ENCODE data around the gene FLT4.
"Not testable (repeated sequence)": the region's sequence is repeated elsewhere in the genome, so short reads cannot be mapped to it uniquely, and the experiment has no call there.

FLT4 gene

DNA sequence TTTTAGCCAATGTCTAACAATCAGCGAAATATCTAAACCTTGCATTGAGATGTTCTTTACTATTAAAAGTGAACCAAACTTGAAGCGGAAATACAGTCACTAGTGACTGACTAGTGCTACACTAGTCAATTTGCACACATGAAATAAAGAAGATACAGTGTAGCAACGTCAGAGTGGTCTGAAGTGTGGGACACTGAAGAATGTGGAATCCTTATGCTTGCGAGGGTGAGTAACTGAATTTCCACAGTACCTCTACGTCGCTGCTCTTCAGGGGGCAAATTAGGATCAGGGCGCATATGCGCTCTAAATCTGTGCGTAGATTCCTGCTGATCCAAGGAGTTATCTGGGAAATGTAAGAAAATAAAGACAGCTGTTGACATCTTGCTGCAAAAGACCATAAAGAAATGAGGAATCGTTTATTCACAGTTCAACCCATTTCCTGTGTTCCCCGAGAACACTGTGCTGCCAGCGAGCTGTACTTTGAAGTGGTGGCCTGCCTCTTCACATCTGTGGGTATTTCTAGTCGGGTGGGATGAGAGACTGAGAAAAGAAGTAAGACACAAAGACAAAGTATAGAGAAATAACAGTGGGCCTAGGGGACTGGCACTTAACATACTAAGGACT, 39.8 kb upstream of the FLT4 start:
- H3K4me3 ChIP-seq (ENCODE audit: low read length), result no peak overlapping the region
- TF ChIP-seq, protein P1, sequence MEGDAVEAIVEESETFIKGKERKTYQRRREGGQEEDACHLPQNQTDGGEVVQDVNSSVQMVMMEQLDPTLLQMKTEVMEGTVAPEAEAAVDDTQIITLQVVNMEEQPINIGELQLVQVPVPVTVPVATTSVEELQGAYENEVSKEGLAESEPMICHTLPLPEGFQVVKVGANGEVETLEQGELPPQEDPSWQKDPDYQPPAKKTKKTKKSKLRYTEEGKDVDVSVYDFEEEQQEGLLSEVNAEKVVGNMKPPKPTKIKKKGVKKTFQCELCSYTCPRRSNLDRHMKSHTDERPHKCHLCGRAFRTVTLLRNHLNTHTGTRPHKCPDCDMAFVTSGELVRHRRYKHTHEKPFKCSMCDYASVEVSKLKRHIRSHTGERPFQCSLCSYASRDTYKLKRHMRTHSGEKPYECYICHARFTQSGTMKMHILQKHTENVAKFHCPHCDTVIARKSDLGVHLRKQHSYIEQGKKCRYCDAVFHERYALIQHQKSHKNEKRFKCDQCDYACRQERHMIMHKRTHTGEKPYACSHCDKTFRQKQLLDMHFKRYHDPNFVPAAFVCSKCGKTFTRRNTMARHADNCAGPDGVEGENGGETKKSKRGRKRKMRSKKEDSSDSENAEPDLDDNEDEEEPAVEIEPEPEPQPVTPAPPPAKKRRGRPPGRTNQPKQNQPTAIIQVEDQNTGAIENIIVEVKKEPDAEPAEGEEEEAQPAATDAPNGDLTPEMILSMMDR (IDR thresholded peaks at IDR 0.05; ENCODE audit: insufficient read depth, low read depth, low read length, missing control alignments), result no peak
- DNase-seq (ENCODE audit: low read depth), result no peak

DNA sequence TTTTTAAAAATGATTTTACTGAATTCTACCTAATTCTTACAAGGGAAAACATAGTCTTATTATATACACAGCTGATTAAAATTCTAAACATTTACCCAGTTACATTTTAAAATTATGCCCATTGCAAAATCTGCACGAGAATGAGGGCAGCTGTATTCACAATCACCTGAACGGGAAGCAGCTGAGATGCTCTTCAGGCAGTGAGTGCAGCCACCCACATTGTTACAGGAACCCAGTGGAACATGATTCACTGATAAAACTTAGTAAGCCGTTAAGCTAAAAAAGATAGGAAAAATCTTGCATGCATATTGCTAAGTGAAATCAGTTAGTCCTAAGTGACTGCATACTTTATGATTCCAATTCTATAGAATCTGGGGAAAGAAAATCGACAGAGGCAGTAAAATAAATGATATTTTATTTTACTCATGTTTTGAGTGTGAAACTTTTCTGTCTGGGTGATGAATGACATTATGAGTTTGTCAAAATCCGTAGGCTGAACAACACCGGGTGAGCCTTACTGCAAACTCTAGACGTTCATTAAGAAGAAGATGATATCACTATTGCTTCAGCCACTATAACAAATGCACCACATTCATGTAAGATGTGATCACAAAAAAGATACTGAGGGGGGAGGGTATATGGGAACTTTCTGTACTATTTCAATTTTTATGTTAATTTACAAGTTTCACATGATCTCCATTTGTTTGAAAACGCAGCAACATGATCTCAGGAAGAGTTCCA, 39.1 kb upstream of the FLT4 start:
- no peak overlapping the region for H3K4me3 ChIP-seq (ENCODE audit: low read length)
- DNase-seq (ENCODE audit: low read depth), result no peak
- TF ChIP-seq, protein P1 (IDR thresholded peaks at IDR 0.05; ENCODE audit: insufficient read depth, low read depth, low read length, missing control alignments), result no peak

DNA sequence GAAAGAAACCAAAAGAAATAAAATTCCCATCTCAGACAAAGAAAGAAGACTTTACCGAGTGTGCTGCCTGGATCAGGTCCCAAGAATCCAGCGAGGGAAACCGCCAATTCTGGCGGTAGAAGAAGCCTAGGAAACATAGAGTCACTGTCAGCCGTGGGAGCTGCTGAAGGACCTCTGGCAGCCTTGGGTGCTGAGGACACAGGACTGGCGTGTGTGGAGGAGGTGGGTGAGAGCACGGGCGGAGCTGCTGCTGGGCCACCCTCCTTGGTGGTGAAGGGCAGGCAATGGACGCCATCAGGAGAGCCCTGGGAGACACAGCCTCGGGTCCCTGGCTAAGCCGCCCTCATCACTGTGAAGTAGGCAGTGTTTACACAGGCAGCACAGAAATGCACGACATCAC, 37.4 kb upstream of the FLT4 start:
- not testable (repeated sequence) for H3K4me3 ChIP-seq (ENCODE audit: low read length); DNase-seq (ENCODE audit: low read depth)

DNA sequence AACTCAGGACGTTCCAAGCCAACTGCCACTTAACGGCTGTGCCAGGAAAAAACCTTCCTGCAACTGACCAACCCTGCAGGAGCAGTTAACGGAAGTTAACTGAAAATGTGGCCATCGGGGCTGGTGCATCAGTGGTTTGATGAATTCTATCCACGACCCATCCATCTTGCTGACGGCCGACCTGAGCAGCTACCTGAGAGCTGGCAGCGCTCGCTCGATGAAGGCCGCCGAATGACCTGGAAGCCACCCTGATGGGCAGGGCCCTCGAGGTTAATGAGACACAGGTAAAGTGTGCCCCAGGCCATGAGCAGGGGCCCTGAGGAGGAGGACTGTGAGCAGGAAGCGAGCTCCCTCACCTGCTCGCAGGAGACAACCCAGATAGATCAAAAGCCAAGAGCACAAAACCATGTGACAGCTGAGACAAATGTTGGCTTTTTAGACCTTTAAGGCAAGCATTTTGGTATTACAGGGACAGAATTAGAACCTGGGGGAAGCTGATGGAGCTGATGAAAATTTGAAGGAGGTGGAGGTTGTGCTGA, 35.3 kb upstream of the FLT4 start:
- no peak for DNase-seq (ENCODE audit: low read depth)
- H3K4me3 ChIP-seq (ENCODE audit: low read length), result no peak overlapping the region
- TF ChIP-seq, protein P1 (IDR thresholded peaks at IDR 0.05; ENCODE audit: insufficient read depth, low read depth, low read length, missing control alignments), result no peak

DNA sequence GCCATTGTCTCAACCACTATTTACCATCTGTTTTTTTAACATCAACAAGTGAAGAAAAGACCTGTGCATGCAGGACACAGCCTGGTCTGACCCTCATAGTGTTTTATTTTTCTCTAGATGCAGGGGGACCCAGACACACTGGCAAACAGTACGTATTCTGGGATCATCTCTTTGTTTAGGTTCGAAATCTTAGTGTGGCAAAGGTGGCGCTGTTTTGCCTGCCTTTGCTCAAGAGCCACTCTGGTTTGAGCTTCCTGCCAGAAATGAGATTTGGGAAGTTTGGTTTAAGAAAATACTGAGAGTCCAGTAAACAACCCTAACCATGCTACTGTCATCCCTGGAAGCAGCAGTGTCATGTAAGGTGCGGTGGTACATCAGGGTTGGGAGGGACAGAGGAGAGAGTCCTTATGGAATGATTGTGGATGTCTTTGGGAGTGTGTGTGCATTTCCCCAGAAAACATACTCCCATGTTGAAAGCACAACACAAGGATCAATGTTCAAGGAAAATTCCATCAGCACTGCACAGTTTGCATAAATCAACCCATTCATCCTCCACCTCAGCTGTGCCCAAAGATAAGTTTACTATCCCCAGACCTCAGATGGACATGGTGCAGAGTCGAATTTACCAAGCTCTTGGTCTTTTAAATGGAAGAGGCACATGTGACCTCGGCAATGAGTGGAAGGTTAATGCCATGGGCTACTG, 34.0 kb upstream of the FLT4 start:
- DNase-seq (ENCODE audit: low read depth), result no peak
- TF ChIP-seq, protein P1 (IDR thresholded peaks at IDR 0.05; ENCODE audit: insufficient read depth, low read depth, low read length, missing control alignments), result no peak
- H3K4me3 ChIP-seq (ENCODE audit: low read length), result no peak overlapping the region

DNA sequence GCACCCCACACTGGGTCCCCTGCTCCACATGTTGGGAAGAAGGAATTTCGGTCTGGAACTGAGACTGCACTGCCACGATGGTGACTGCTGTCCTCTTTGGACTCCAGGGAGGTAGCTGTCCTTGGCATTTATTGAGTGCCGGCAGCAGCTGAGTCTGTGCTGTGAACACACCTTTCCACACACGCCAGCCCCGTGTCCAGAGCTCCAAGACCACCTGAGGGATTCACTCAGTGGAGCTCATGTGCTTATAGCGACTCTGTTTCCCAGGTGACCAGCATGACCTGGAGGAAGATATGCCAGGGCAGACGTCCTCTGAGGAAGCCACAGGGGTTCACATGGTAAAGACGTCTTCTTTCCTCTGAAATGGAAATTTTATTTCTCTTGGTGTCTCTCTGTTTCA, 33.2 kb upstream of the FLT4 start:
- DNase-seq (ENCODE audit: low read depth), result no peak
- TF ChIP-seq, protein P1 (IDR thresholded peaks at IDR 0.05; ENCODE audit: insufficient read depth, low read depth, low read length, missing control alignments), result no peak
- H3K4me3 ChIP-seq (ENCODE audit: low read length), result no peak overlapping the region

DNA sequence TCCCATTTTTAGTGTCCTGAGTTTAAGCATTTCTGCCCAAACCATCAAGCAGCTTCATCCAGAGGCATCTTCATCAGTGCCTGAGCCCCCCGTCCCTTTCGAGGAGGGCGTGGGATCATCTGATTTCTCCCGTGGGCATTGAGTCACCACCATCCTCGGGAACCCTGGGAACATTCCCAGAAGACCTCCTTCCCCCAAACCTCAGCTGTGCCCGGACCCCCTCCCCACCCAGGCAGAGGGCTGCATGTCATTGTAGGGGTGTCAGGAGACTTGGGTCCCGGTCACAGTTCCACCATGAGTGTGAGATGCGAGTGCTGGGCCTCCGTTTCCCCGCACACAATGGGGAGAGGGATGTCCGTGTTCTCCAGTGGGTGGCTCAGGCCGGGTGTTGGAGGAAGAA, 32.6 kb upstream of the FLT4 start:
- H3K4me3 ChIP-seq (ENCODE audit: low read length); DNase-seq (ENCODE audit: low read depth): not testable (repeated sequence)

DNA sequence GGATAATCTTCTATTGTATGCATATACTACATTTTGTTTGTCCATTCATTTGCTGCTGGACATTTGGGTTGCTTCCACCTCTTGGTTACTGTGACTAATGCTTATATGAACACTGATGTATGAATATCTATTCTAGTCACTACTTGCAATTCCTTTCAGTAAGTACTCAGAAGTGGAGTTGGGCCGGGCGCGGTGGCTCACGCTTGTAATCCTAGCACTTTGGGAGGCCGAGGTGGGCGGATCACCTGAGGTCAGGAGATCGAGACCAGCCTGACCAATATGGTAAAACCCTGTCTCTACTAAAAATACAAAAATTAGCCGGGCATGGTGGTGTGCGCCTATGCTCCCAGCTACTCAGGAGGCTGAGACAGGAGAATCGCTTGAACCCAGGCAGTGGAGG, 28.9 kb upstream of the FLT4 start:
- H3K4me3 ChIP-seq (ENCODE audit: low read length); DNase-seq (ENCODE audit: low read depth): not testable (repeated sequence)
